GM18861 (cell line): ENCODE measurements around the gene SHISA8.

ENCODE experiments used
- ATAC-seq: cut with Tn5 transposase; IDR thresholded peaks from one replicate; pipeline ENCODE4 v1.9.1; 2021; ENCODE audit not compliant: unreplicated experiment

SHISA8 gene

DNA sequence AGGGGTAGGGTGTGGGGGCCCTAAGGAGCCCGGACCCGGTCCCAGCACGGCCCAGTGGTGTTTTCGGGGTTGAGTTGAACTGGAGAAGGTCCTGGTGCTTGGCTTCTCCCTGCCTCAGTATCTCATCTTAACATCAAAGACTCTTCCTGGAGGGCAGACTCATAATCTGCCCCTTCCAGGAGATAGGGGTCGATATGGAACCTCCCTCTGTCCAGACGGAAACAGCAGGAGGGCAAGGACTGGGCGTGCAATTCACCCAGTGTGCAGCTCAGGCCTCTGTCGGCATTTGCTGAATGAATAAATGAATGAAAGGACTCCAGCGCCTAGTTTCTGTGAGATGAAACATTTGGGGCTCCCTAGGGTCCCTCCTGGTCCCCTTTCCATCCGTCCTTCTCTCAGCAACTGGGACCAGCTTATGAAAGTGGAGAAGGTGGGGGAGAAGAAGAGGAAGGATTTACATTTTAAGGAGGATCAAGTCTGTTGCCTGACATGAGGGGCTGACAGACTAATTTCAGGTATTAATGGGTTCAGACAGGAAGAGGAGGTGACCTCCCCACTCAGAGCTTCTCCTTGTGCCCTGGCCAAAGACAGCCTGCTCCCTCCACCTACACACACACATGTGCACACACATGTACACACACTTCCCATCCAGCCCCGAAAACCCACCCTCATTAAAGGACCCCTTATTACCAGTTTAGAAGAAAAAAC is 1.1 kb upstream of the SHISA8 start:
- ATAC-seq, result no peak

- ATAC-seq, result no peak
These were observed 251 bp downstream of the SHISA8 start for GRCh38 chr22:41914611-41915034.

GRCh38 chr22:41913842-41914534 is 886 bp downstream of the SHISA8 start:
- no peak for ATAC-seq

GRCh38 chr22:41913040-41913719 is 1.7 kb downstream of the SHISA8 start:
- no peak for ATAC-seq

- ATAC-seq, result no peak
These were observed 2.4 kb downstream of the SHISA8 start for GRCh38 chr22:41912338-41913039.

DNA sequence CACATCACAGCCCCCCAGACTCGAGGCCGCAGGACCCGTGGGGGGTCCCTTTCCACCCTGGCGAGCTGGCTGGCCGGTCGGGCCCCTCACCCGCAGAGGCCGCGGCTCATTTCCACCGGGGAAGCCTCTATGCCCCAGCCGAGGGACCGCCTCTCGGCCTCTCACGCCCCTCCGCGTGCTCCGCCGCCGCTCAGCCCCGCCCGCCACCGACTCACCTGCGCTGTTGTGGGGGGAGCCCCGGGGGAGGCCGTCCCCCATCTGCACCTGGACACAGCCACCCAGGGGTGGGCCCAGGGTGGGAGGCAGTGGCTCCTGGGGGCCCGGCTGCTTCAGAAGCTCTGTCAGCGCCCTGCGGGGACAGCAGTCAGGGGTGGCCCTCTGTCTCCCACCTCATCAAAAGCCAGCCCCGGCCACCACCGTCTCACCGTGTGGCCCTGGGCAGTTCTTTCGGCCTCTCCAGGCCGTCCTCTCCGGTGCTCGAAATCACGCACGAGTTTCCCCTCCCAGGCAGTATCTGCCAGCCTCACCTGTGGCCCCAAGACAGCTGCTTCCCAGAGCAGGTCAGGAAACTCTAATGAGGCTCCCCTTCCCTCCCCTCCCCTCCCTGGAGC is 3.8 kb downstream of the SHISA8 start:
- no peak for ATAC-seq

DNA sequence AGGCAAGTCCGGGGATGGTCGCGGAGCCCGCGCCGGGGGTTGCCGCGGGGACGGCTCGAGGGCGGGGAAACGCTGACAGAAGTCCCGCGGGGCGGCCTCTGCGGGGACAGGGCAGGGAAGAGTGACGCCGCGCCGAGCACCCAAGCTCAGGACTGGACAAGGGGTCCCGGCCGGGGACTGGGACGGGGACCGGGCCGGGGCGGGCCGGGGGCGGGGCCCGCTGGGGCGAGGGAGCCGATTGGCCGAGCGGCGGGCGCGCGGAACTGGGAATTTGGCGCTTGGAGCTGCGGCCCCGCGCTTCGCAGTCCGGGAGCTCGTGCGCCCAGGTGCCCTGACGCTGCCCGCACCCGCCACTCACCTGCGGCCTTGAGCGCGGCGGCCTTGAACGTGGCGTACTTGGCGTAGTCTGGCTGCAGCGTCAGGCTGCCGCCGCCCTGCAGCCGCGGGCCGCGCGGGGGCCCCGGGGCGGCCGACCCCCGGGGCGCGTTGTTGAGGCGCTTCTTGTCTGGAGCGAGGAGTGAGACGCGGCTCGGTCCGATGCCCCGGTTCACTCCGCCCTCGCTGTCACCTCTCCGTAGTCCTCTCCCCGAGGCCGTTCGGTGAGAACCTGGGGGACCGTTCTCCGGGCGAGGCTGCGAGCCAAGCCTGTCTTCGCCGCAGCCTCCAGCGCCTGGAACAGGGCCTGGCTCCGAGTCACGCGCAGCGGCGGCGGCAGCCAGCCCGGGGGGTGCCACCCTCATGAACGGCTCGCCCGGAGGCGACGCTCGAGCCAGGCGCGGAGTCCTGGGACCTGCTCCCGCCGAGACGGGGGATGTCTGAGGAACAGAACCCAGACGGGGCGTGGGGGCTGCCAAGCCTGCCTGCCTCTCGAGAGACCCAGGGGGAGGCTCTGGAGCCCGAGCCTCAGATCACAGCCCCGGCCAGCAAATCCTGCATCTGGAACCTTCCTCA is 4.5 kb downstream of the SHISA8 start:
- no peak for ATAC-seq

DNA sequence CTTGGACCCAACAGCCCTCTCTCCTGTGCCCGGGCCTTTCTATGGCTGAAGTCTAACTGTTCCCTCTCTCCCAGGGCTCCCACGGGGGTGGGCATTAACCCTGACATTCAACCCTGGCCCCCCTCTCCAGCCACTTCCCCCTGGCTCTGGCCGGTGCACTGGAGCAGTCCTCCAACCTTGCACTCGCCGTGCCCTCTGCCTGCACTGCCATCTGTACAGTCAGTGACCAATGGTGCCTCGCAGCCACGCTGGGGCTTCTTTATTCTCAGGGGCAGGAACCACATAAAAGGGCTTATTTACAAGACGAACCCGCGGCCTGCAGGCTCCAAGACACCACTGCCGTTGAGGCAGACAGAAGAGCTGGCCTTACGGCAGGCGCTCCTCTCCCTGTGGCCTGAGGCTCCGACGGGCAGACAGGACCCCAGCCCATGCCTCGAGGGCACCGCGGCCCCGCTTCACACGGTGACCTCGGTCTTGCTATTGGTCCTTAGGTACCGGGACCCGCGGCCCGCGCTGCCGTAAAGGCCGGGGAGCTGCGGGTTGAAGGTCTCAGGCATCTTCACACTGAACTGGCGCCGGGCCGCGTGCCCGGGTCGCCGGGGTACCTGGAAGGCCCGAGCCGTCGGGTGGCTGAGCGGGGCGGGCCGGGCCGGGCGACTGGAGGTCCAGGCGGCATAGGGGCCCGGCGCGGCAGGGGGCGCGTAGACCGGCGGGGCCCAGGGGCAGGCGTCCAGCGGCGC is 5.4 kb downstream of the SHISA8 start:
- ATAC-seq, result no peak

DNA sequence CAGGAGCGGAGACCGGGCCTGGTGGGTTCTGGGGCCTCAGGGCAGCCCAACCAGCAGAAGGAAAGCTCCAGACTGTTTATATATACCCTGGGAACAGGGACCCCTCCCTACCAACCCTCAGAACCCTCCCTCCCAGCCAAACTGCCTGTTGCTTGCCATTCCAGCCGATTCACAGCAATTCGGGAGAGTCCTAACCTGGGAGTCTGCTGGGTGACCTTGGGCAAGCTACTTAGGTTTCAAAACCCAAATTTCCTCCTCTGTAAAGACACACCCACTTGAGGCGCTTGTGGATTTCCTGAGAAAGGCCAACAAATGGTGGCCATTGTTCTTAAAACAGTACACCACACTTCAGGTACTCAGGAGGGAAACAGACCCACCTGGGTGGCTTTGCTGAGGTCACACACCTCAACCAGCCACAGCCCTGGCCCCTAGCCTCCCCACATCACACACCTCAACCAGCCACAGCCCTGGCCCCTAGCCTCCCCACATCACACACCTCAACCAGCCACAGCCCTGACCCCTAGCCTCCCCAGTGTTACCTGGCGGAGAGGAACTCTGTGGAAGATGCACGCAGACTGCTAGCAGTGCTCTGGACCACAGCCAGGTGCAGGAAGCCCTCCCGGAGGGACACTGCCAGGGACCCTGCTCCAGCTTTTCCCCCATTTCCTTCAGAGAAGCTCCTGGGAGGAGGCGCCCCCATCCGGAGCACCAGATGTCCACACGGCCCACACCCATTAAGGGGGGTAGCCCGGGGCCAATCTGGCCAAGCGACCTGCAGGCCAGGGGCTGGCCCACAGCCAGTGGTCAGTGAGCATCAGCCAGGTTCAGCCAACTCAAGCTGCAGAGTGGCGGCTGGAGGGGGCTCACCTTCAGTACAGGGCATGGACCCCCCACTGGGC is 6.2 kb downstream of the SHISA8 start:
- ATAC-seq, result no peak

DNA sequence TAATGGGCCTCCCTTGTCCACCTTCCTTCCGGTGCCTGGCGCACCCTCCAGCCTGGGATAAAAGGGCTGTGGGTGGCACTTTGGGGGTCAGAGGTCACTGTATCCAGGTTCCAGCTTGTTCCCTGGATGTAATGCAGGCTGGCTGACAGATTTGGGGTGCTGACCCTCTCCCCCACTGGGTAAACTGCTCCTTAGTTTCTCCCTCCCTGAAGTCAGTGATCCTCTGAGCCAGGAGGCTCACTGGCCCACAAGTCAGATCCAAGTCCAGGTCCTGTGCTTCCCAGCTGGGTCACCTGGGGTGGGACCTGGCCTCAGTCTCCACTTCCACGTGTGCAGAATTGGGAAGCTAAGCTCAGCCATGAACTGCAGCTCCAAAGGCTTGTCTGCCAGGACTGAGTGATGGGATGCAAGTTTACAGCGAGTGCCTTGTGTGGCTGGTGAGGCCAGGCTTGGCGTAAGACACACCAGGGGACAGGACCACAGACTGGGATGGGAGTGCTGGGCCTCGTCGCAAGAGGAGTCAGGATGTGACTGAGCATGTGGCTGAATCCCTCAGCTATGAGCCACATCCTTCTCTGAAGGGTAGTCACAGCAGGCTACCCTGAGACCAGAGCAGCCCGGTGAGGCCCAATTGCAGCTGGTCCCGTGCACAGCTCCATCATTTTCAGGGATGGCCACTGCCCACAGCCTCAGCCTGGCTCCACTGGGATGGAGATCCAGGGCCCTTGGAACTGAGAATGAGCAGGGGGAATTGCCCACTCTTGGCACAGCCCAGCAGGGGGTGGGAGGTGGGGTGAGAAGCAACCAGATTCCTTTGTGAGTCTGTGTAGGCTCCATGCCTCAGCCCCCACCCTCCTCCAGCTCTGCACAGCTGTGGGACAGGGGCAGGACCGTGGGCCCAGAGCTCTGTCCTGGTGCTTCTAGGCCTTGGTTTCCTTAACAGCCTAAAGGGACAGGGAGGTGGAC is 7.2 kb downstream of the SHISA8 start:
- ATAC-seq, result no peak

- ATAC-seq, result no peak
These were observed 8.1 kb downstream of the SHISA8 start for GRCh38 chr22:41906822-41907221.

- no peak for ATAC-seq
These were observed 9.3 kb downstream of the SHISA8 start for GRCh38 chr22:41905411-41906202.

- no peak for ATAC-seq
These were observed 10.1 kb downstream of the SHISA8 start for GRCh38 chr22:41904450-41905410.

- ATAC-seq, result no peak
These were observed 11.9 kb downstream of the SHISA8 start for GRCh38 chr22:41902932-41903421.

DNA sequence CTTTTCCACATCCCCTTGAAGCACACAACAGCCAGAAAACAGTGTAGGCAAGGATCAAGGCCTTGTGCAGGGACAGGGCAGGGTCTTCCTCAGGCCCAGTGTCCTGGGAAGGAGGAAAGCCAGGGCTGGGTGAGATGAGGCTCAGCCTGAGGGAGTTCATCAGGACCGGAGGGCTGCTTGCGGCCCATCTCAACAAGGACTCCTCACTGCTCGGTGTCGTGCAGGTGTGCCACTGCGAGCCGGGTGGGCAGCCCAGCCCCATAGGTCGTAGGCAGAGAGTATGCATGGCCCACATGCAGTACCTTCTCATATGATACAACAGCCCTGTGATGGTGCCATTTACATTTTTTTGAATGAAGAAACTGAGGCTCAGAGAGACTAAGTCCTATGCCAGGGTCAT is 12.9 kb downstream of the SHISA8 start:
- ATAC-seq, result no peak
